ENCODE results near the gene LRRC43.

GRCh38 chr12:122137681-122138080 lies 45.2 kb upstream of the LRRC43 start:
- no peak for TF ChIP-seq CEBPB (IDR thresholded peaks at IDR 0.05)
- TF ChIP-seq TAF1 (IDR thresholded peaks at IDR 0.05; ENCODE audit: low read depth), result no peak
- no peak for TF ChIP-seq YY1 (IDR thresholded peaks at IDR 0.05; ENCODE audit: low read depth)
- no peak for TF ChIP-seq TEAD4 (IDR thresholded peaks at IDR 0.05)
- TF ChIP-seq ZBTB7A (IDR thresholded peaks at IDR 0.05; ENCODE audit: low read depth), result no peak
- no peak for TF ChIP-seq EP300 (IDR thresholded peaks at IDR 0.05; ENCODE audit: borderline replicate concordance)
- no peak for TF ChIP-seq CREB1 (IDR thresholded peaks at IDR 0.05; ENCODE audit: low read depth)
- TF ChIP-seq USF1 (IDR thresholded peaks at IDR 0.05), result no peak
- TF ChIP-seq RAD21 (IDR thresholded peaks at IDR 0.05; ENCODE audit: low read depth), result no peak

Measured in Ishikawa (cell line).